ENCODE results near the gene NALCN.

The NALCN gene

GRCh38 chr13:101416181-101417042 lies at the start of gene NALCN:
Gene NALCN, minus strand, starts transcription at chr13:101416508. Its CDS starts 17,382 bp downstream, at chr13:101399126.
- no peak for DNase-seq (ENCODE audit: low spot score)

- DNase-seq (ENCODE audit: low spot score), result no peak
Observed at GRCh38 chr13:101465877-101466276, 49.6 kb upstream of the NALCN start.

DNA sequence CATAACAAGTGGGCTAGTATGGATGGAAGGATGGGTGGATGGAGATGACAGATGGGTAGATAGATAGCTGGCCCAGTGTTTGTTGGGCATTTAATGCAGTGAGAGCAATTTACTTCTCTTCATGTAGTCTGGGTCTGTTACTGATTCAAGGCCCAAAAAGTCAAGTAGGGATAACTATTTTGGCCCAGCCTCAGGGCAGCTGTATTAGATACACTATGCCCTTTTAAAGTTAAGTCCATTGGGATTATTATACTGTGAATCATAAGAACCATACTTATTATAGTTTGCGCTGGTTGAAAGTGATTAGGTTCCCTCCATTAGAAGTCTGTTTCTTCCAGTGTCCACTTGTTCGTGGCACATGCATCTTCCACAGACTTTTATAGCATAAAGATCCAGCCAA lies 40.9 kb upstream of the NALCN start:
- no peak for DNase-seq (ENCODE audit: low spot score)

GRCh38 chr13:101455863-101456262 lies 39.6 kb upstream of the NALCN start:
- DNase-seq (ENCODE audit: low spot score), result no peak

DNA sequence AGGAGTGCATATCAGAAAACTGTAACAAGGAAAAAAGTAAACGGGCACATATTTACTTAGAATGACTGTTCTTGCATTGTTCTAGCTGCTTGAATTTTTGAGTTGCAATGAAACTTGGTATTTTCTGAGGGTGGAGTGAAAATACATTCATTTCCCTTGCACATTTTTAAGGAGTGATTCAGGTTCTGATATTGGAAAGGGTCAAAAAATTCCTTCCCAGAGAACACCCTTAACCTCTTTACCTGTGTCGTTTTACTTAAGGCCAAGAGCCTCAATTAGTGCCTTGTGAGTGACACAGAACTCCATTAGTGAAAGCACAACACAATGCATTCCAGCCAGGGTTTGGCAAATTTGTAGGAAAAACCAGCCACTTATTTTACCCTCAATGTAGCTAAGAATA lies 38.5 kb upstream of the NALCN start:
- no peak for DNase-seq (ENCODE audit: low spot score)

DNA sequence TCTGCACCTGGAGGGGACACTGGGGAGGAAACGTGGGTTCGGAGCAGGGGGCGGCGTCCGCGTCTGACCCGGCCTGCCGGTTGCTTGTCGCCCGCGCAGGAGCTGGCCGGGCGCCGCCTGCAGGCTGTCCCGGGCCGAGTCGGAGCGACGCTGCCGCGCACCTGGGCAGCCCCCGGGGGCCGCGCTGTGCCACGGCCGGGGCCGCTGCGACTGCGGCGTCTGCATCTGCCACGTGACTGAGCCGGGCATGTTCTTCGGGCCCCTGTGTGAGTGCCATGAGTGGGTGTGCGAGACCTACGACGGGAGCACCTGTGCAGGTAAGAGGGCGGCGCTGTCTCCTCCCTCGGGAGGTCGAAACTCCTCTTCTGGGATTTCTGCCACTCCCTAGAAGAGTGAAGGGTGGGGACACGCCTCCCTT lies 37.5 kb upstream of the NALCN start:
- no peak for DNase-seq (ENCODE audit: low spot score)

- DNase-seq (ENCODE audit: low spot score), result no peak
Observed at GRCh38 chr13:101452519-101453485, 36.5 kb upstream of the NALCN start, which contains the start of gene ITGBL1. Gene ITGBL1, plus strand, starts transcription at chr13:101452675. Its CDS starts 159 bp downstream, at chr13:101452834.

DNA sequence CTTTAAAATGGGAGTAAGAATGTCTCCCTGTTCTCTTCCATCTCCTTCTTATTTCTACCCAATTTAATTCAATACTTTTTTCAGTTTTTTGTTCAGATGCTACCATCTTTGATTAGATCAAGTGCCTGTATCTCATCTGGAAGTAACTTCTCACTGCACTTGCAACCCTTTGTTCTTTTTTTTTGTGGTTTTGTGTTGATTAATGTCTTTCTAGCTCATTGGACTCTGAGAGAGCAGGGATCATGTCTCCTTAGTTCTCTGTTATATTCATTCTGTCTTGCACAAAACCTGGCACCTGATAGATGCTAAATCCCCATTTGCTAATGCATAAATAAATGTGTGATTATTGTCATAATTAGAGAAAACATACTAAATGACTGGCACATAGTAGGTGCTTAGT lies 35.3 kb upstream of the NALCN start:
- DNase-seq (ENCODE audit: low spot score), result no peak

GRCh38 chr13:101450749-101451130 lies 34.4 kb upstream of the NALCN start:
- no peak for DNase-seq (ENCODE audit: low spot score)

GRCh38 chr13:101449790-101450748 lies 33.8 kb upstream of the NALCN start:
- no peak for DNase-seq (ENCODE audit: low spot score)

- no peak for DNase-seq (ENCODE audit: low spot score)
Observed at GRCh38 chr13:101447852-101448251, 31.5 kb upstream of the NALCN start.

GRCh38 chr13:101434486-101434885 lies 18.2 kb upstream of the NALCN start:
- no peak for DNase-seq (ENCODE audit: low spot score)

GRCh38 chr13:101433895-101434294 lies 17.6 kb upstream of the NALCN start:
- DNase-seq (ENCODE audit: low spot score), result no peak

DNA sequence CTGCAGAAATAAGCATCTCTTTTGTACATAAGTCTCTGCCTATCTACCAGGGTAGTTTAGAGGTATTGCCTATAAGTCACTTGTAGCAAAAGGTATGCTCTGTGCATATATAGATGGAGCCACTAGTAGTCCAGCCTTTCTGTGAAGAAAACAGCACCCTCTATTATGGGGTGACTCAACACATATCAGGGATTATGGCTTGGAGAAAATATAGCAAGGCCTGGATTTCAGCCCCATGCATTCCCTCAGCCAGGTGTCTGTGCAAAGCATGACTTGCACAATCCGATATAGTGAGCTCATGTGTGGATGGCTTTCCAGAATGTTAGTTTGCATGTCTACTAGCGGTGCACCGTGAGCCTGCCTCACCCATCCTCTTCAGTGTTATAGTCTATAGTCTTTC lies 13.4 kb upstream of the NALCN start:
- no peak for DNase-seq (ENCODE audit: low spot score)

DNA sequence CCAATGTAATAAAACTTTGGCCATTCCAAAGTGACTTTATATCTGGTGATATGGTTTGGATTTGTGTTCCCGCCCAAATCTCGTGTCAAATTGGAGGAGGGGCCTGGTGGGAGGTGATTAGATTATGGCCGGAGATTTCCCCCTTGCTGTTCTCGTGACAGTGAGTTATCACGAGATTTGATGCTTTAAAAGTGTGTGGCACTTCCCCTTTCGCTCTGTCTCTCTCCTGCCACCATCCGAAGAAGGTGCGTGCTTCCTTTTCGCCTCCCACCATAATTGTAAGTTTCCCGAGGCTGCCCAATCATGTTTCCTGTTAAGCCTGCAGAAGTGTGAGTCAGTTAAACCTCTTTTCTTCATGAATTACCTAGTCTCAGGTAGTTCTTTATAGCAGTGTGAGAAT lies 9.3 kb upstream of the NALCN start:
- DNase-seq (ENCODE audit: low spot score), result no peak

DNA sequence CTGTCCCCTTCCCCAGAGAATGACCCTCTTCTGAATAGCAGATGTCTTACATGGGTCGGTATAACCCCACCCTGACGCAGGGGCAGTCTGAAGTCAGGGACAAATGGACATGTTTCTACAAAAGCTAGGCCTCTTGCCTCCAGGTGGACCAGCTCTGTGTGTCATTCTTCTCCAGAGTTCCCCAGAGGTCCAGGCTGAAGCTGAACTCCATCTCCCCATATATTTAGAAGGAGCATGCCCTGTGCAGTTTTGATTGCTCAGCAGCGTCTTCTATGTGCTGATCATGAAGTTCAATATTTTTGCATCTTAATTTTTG lies 8.8 kb upstream of the NALCN start:
- no peak for DNase-seq (ENCODE audit: low spot score)

DNA sequence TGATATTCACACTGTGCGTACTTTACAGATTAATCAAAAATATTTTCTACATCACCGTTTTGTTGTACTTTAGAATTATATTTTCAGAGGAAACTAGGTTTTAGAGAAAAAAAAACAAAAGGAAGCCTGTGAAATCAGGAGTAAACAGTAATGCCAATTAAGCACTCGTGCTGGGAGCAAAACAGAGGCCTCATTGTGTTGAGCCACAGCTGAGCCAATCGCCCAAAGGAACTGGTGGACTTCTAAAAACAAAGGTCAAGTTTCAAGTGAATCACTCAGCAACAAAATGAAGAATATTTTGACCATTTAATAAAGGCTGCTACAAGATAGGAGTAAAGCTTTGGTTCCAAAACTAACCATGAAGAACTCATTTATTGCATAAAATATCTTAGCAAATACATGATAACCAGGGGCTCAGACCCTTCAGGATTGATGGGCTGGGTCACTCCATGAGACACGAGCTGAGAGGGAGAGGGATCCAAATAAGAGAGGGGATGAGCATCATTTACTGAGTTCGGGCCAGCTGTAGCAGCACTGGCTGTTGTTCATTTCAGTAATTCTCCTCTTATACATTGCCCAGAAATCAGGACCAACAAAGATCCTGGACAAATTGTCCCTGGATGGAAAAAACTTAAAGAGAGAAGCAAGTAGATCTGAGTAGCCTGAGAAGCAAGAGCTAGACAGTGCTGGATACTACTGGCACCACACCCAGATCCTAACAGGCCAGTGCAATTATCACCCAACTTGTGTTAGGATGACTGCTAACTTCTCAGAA lies 8.3 kb upstream of the NALCN start:
- no peak for DNase-seq (ENCODE audit: low spot score)

- no peak for DNase-seq (ENCODE audit: low spot score)
Observed at GRCh38 chr13:101423872-101424271, 7.6 kb upstream of the NALCN start.

GRCh38 chr13:101417501-101417900 lies 1.2 kb upstream of the NALCN start:
- DNase-seq (ENCODE audit: low spot score), result no peak

GRCh38 chr13:101417043-101417406 lies 717 bp upstream of the NALCN start:
- no peak for DNase-seq (ENCODE audit: low spot score)

All from CD4-positive, alpha-beta T cell treated with Interleukin-6 at 100 ng/mL for 8 hours (primary cell).